Measurements from ENCODE around the gene NUDT14. TPM values are rescaled to one million over a fixed set of nuclear protein-coding genes. Genes with fewer than 3 reads are reported as not detected.

The NUDT14 gene
- polyA plus RNA-seq, 3 donors, result 22.0 to 37.4 (median 23.9) TPM

GRCh38 chr14:105146181-105146975 lies 34.7 kb downstream of the NUDT14 start:
- Histone ChIP-seq H3K79me2 (ENCODE audit: insufficient read depth, low read length) (no peaks in the 10 kb centered on the region), H3K4me1 (ENCODE audit: control insufficient read depth in 1 of 2, insufficient read depth in 2 of 2, low read length in 2 of 2) (no peaks in the 10 kb centered on the region), H3K27me3 (ENCODE audit: control insufficient read depth in 2 of 2, insufficient read depth in 2 of 2, low read length in 2 of 2) (no peaks in the 10 kb centered on the region), H3K9me3 (replicated peaks in 1 of 2; ENCODE audit: control insufficient read depth in 1 of 2, insufficient read depth in 1 of 2, low read length in 2 of 2) (no peaks in the 10 kb centered on the region), H4K20me1 (ENCODE audit: insufficient read depth, low read length) (no peaks in the 10 kb centered on the region), H2AFZ (ENCODE audit: insufficient read depth, low read depth, low read length, poor library complexity, severe bottlenecking) (no peak overlapping the region), H3K4me2 (replicated peaks; ENCODE audit: extremely low read depth, low read length, poor library complexity, severe bottlenecking) (no peak overlapping the region), H3K27ac (ENCODE audit: low read depth in 1 of 2, low read length in 2 of 2) (no peak overlapping the region), H3K9ac (ENCODE audit: insufficient read depth, low read length, poor library complexity, severe bottlenecking) (no peak overlapping the region), H3K4me3 (replicated peaks in 1 of 3; ENCODE audit: low read depth in 2 of 3, low read length in 3 of 3) (no peak overlapping the region), H3K36me3 (replicated peaks in 1 of 2; ENCODE audit: control insufficient read depth in 1 of 2, insufficient read depth in 2 of 2, low read length in 2 of 2) (no peaks in the 10 kb centered on the region)
- H3K9me3 Mint-ChIP-seq, result peaks cover 0 to 2% (median 0%) of the 10 kb centered on the region in 7 donors
- H3K4me3 Mint-ChIP-seq, result no peak overlapping the region
- no peak for TF ChIP-seq CTCF (IDR thresholded peaks at IDR 0.05)
- intact Hi-C loops (cut with micrococcal nuclease), result no loop called here
- no peak for DNase-seq
- H3K36me3 Mint-ChIP-seq, result no peaks in the 10 kb centered on the region
- H3K4me1 Mint-ChIP-seq, result no peaks in the 10 kb centered on the region
- peaks cover 0 to 4% (median 0%) of the 10 kb centered on the region in 3 donors for H3K27me3 Mint-ChIP-seq (ENCODE audit: low read depth in 3 of 3)
- WGBS (ENCODE audit: insufficient coverage), result 94% methylated on average over 36 of the region's 40 CpGs
- peak overlapping the region in 1 of 7 donors; percentile 28 for H3K27ac Mint-ChIP-seq

GRCh38 chr14:105145381-105146180 lies 35.5 kb downstream of the NUDT14 start:
- Histone ChIP-seq H3K27me3 (ENCODE audit: control insufficient read depth in 2 of 2, insufficient read depth in 2 of 2, low read length in 2 of 2) (no peaks in the 10 kb centered on the region), H3K27ac (ENCODE audit: low read depth in 1 of 2, low read length in 2 of 2) (no peak overlapping the region), H3K9me3 (replicated peaks in 1 of 2; ENCODE audit: control insufficient read depth in 1 of 2, insufficient read depth in 1 of 2, low read length in 2 of 2) (peaks cover 0 to under 1% of the 10 kb centered on the region in 2 donors), H2AFZ (ENCODE audit: insufficient read depth, low read depth, low read length, poor library complexity, severe bottlenecking) (no peak overlapping the region), H3K4me2 (replicated peaks; ENCODE audit: extremely low read depth, low read length, poor library complexity, severe bottlenecking) (no peak overlapping the region), H3K4me1 (ENCODE audit: control insufficient read depth in 1 of 2, insufficient read depth in 2 of 2, low read length in 2 of 2) (no peaks in the 10 kb centered on the region), H3K9ac (ENCODE audit: insufficient read depth, low read length, poor library complexity, severe bottlenecking) (no peak overlapping the region), H3K79me2 (ENCODE audit: insufficient read depth, low read length) (no peaks in the 10 kb centered on the region), H3K4me3 (replicated peaks in 1 of 3; ENCODE audit: low read depth in 2 of 3, low read length in 3 of 3) (no peak overlapping the region), H3K36me3 (replicated peaks in 1 of 2; ENCODE audit: control insufficient read depth in 1 of 2, insufficient read depth in 2 of 2, low read length in 2 of 2) (no peaks in the 10 kb centered on the region), H4K20me1 (ENCODE audit: insufficient read depth, low read length) (no peaks in the 10 kb centered on the region)
- no peak overlapping the region for H3K4me3 Mint-ChIP-seq
- no peak for TF ChIP-seq CTCF (IDR thresholded peaks at IDR 0.05)
- H3K4me1 Mint-ChIP-seq, result no peaks in the 10 kb centered on the region
- 97% methylated on average over 28 of the region's 28 CpGs for WGBS (ENCODE audit: insufficient coverage)
- H3K9me3 Mint-ChIP-seq, result peaks cover 0 to 5% (median 0%) of the 10 kb centered on the region in 7 donors
- H3K36me3 Mint-ChIP-seq, result no peaks in the 10 kb centered on the region
- no peak overlapping the region for H3K27ac Mint-ChIP-seq
- intact Hi-C loops (cut with micrococcal nuclease), result no loop called here
- no peak for DNase-seq
- H3K27me3 Mint-ChIP-seq (ENCODE audit: low read depth in 3 of 3), result peaks cover 0 to 6% (median 0%) of the 10 kb centered on the region in 3 donors
